CD4-positive, alpha-beta memory T cell (primary cell): ENCODE data around the gene PLGRKT. TPM values are rescaled to one million over a fixed set of nuclear protein-coding genes. Genes with fewer than 3 reads are reported as not detected.
"Not testable (repeated sequence)": the region's sequence is repeated elsewhere in the genome, so short reads cannot be mapped to it uniquely, and the experiment has no call there.

ENCODE experiments used
- CTCF ChIA-PET: fragments of 350-600 bp; sonication (Branson Sonifier 250); formaldehyde crosslinking; loops from one replicate; lab custom pipeline; 2021; ENCODE audit warnings: inconsistent platforms; ENCODE audit not compliant: partially characterized antibody; lab: Charles Lee
- POLR2A ChIA-PET: fragments of 350-600 bp; sonication (Branson Sonifier 250); formaldehyde crosslinking; loops from one replicate; lab custom pipeline; 2021; ENCODE audit not compliant: partially characterized antibody; lab: Charles Lee
- DNase-seq, 5 donors: peaks; one replicate each; pipeline versions ENCODE4 v3.0.0 to v3.0.0-alpha.2; 2020 to 2022; ENCODE audit warnings: mixed read lengths in 1 of 5
- H3K27ac ChIP-seq: one replicate; pipeline ENCODE4 v1.7.0; 2013; ENCODE audit warnings: low read depth, low read length
- H3K27me3 ChIP-seq: 2 replicates; pipeline ENCODE4 v1.7.0; 2013; ENCODE audit warnings: mild to moderate bottlenecking, low read length, moderate library complexity; ENCODE audit not compliant: insufficient read depth
- H3K36me3 ChIP-seq: 2 replicates; pipeline ENCODE4 v1.7.0; 2013; ENCODE audit warnings: mild to moderate bottlenecking, low read length, moderate library complexity; ENCODE audit not compliant: insufficient read depth
- H3K4me1 ChIP-seq: 2 replicates; pipeline ENCODE4 v1.7.0; 2013; ENCODE audit warnings: mild to moderate bottlenecking, low read length, moderate library complexity; ENCODE audit not compliant: insufficient read depth
- H3K4me3 ChIP-seq, 2 donors: one replicate each; pipeline ENCODE4 v1.7.0; 2013; ENCODE audit warnings: low read length in 2 of 2, mild to moderate bottlenecking in 1 of 2
- H3K9me3 ChIP-seq, 2 donors: one replicate each; pipeline ENCODE4 v1.7.0; 2013; ENCODE audit warnings: low read length in 2 of 2, control low read depth in 1 of 2; ENCODE audit not compliant: control insufficient read depth in 1 of 2
- H3K27ac Mint-ChIP-seq, 7 donors: one replicate each; pipeline ENCODE4 v1.8.0; 2020 to 2021; ENCODE audit warnings: mixed read lengths in 7 of 7, mild to moderate bottlenecking in 6 of 7, inconsistent platforms in 3 of 7, moderate library complexity in 3 of 7
- H3K27me3 Mint-ChIP-seq, 2 donors: one replicate each; pipeline ENCODE4 v1.8.0; 2020 to 2021; ENCODE audit warnings: mixed read lengths in 2 of 2
- H3K36me3 Mint-ChIP-seq, 2 donors: one replicate each; pipeline ENCODE4 v1.8.0; 2020 to 2021; ENCODE audit warnings: mixed read lengths in 2 of 2, inconsistent platforms in 1 of 2, mild to moderate bottlenecking in 1 of 2
- H3K4me1 Mint-ChIP-seq, 4 donors: one replicate each; pipeline ENCODE4 v1.8.0; 2020 to 2021; ENCODE audit warnings: mixed read lengths in 4 of 4, mild to moderate bottlenecking in 1 of 4
- H3K4me3 Mint-ChIP-seq, 8 donors: one replicate each; pipeline ENCODE4 v1.8.0; 2020 to 2021; ENCODE audit warnings: mixed read lengths in 8 of 8, mild to moderate bottlenecking in 7 of 8, moderate library complexity in 6 of 8, inconsistent platforms in 3 of 8
- H3K9me3 Mint-ChIP-seq, 8 donors: one replicate each; pipeline ENCODE4 v1.8.0; 2020 to 2021; ENCODE audit warnings: mixed read lengths in 8 of 8, mild to moderate bottlenecking in 5 of 8, inconsistent platforms in 3 of 8, moderate library complexity in 1 of 8
- intact Hi-C: fragments of 100-400 bp; cut with micrococcal nuclease; formaldehyde crosslinking; loops from one replicate; pipeline ENCODE4 v1.15.1; 2023
- polyA plus RNA-seq, 2 donors: library from polyadenylated mRNA; unstranded; fragments of 300-500 nt; fragmentation: Illumina TruSeq; gene quantifications; one replicate each; pipeline ENCODE4 v1.2.3, GENCODE V29; 2021
- total RNA-seq, 2 experiments: library from RNA; stranded (reverse); gene quantifications; one replicate each; pipeline ENCODE4 v1.2.3, GENCODE V29; 2021

PLGRKT gene
- total and polyA plus RNA-seq, 4 experiments from 2014 or later, result 20.0 to 101 (median 33.0) TPM

DNA sequence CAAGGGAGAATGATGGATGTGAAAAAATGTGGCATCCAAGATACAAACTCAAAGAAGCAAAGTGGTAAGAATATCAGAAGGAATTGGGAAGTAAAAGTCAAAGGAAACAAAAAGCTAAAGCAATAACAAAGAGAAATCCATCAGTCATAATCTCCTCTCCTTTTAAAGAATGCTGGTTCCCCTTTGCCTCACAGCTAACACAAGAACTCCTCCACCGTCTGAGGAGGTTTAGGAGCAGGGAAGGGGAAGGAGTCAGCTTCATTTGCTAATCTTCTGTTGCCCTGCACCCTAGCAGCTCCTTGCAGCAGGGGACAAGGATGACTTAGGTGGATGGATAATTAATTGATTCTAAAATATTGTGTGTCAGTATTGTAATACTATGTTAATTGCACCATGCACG, 29.0 kb upstream of the PLGRKT start:
- no peaks in the 10 kb centered on the region for H3K27me3 Mint-ChIP-seq
- no peaks in the 10 kb centered on the region for H3K9me3 ChIP-seq
- no peak for DNase-seq
- ChIA-PET CTCF (interaction anchor here (1.7 to 5.5 kb wide), 3 partner anchors 17 to 123 kb away, joined by 4 to 20 read pairs (median 5); partner anchors contain the start of gene CD274), POLR2A (interaction anchor here (1.1 kb wide), 1 partner anchor 17 kb away, joined by 5 read pairs; the partner anchor contains the start of gene CD274)
- H3K36me3 ChIP-seq, result peaks cover 29% of the 10 kb centered on the region
- no peak overlapping the region for H3K4me3 ChIP-seq
- H3K4me1 Mint-ChIP-seq, result peaks cover 0 to 2% (median 0%) of the 10 kb centered on the region in 4 donors
- H3K27ac ChIP-seq, result no peak overlapping the region
- no peak overlapping the region for H3K4me3 Mint-ChIP-seq
- peaks cover 57 to 66% of the 10 kb centered on the region in 2 donors for H3K36me3 Mint-ChIP-seq
- intact Hi-C loops, result no loop called here
- no peaks in the 10 kb centered on the region for H3K9me3 Mint-ChIP-seq
- H3K27ac Mint-ChIP-seq, result peak overlapping the region in 3 of 7 donors; percentile 3 to 32 (median 21)
- H3K27me3 ChIP-seq, result no peaks in the 10 kb centered on the region
- no peaks in the 10 kb centered on the region for H3K4me1 ChIP-seq

DNA sequence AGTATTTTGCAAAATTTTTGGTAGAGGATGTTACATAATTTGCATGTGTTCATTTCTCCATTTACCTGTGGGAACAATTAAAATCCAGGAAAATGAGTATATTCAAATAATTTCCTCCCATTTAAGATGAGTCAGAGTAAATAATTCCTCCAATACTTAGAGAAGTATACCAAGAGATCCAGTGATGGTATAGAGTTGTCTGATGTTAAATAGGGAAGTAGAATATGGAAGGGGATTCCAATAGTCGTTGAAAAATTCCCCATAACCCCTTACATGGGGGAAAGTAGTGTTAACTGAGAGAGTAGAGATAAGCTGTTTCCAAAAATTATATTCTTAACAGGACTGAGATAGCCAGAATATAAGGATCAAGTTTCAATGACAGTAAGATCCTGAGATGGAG, 28.3 kb upstream of the PLGRKT start:
- Histone ChIP-seq H3K4me3 (no peak overlapping the region), H3K27me3 (no peaks in the 10 kb centered on the region), H3K9me3 (no peaks in the 10 kb centered on the region), H3K4me1 (no peaks in the 10 kb centered on the region), H3K27ac (no peak overlapping the region), H3K36me3 (peaks cover 29% of the 10 kb centered on the region)
- Mint-ChIP-seq H3K4me3 (no peak overlapping the region), H3K9me3 (no peaks in the 10 kb centered on the region), H3K27me3 (no peaks in the 10 kb centered on the region), H3K36me3 (peaks cover 57 to 66% of the 10 kb centered on the region in 2 donors), H3K4me1 (peaks cover 0 to 2% (median 0%) of the 10 kb centered on the region in 4 donors), H3K27ac (peak overlapping the region in 3 of 7 donors; percentile 0 to 74 (median 16))
- no peak for DNase-seq
- CTCF ChIA-PET, result interaction anchor here (1.7 to 5.5 kb wide), 3 partner anchors 16 to 123 kb away, joined by 4 to 20 read pairs (median 5); partner anchors contain the start of gene CD274
- intact Hi-C loops, result no loop called here
- POLR2A ChIA-PET, result interaction anchor here (1.1 kb wide), 1 partner anchor 16 kb away, joined by 5 read pairs; the partner anchor contains the start of gene CD274

DNA sequence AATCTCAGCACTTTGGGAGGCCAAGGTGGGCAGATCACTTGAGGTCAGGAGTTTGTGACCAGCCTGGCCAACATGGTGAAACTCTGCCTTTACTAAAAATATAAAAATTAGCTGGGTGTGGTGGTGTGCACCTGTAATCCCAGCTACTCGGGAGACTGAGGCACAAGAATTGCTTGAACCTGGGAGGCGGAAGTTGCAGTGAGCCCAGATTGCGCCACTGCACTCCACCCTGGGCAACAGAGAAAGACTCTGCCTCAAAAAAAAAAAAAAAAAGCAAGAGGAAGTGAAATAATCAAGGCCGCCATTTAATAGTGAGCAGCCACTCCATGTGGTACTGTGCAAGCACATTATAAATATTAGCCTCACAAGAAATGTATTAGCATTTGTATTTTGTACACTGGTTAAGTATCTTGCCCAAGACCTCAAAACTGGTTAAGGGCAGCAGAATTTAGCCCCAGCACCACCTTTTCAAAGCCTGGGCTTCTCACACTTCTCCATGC, 27.2 kb upstream of the PLGRKT start:
- H3K27me3 Mint-ChIP-seq, intact Hi-C loops, H3K9me3 ChIP-seq, H3K27ac ChIP-seq, H3K4me3 Mint-ChIP-seq, H3K9me3 Mint-ChIP-seq, H3K27ac Mint-ChIP-seq, H3K4me3 ChIP-seq, H3K4me1 Mint-ChIP-seq, H3K27me3 ChIP-seq, H3K4me1 ChIP-seq, DNase-seq: not testable (repeated sequence)
- peaks cover 59 to 66% of the 10 kb centered on the region in 2 donors for H3K36me3 Mint-ChIP-seq
- ChIA-PET CTCF (interaction anchor here (1.8 to 5.5 kb wide), 3 partner anchors 15 to 122 kb away, joined by 4 to 20 read pairs (median 10); partner anchors contain the start of gene CD274), POLR2A (interaction anchor here (0.7 to 1.2 kb wide), 3 partner anchors 14 to 163 kb away, joined by 3 to 4 read pairs (median 3); partner anchors contain the start of gene CD274)
- peaks cover 29% of the 10 kb centered on the region for H3K36me3 ChIP-seq

DNA sequence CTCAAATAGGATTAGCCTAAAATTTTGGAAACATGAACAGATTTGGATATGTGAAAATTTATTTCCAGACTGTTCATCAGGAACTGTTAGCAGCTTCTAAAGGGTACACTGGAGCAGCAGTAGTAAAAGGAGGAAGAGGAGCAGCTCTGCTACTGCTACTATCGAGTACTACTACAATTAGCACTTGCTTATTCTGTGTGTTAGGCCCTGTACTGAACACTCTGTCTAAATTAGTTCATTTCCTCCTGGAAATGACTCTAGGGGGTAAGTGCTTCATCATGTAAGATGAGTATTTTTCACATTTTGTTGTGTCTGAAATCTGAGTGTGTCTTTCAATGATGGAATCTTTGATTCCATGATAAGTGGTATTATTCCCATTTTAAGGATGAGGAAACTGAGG, 22.4 kb upstream of the PLGRKT start:
- Histone ChIP-seq H3K4me3 (no peak overlapping the region), H3K27ac (no peak overlapping the region), H3K36me3 (peaks cover 20% of the 10 kb centered on the region), H3K27me3 (no peaks in the 10 kb centered on the region), H3K4me1 (peaks cover 12% of the 10 kb centered on the region), H3K9me3 (no peaks in the 10 kb centered on the region)
- intact Hi-C loops, result no loop called here
- ChIA-PET POLR2A (interaction anchor here (1.2 to 1.8 kb wide), 2 partner anchors 10 to 51 kb away, joined by 3 to 7 read pairs; partner anchors contain the start of gene CD274), CTCF (interaction anchor here (1.1 to 1.9 kb wide), 3 partner anchors 10 to 140 kb away, joined by 3 to 14 read pairs (median 6); partner anchors contain the start of gene CD274)
- H3K4me3 Mint-ChIP-seq, result peak overlapping the region in 1 of 8 donors; percentile 1
- peak overlapping the region in 5 of 7 donors; percentile 39 to 77 (median 72) for H3K27ac Mint-ChIP-seq
- H3K4me1 Mint-ChIP-seq, result peaks cover 22 to 29% (median 27%) of the 10 kb centered on the region in 4 donors
- peaks cover 0 to 2% (median 0%) of the 10 kb centered on the region in 8 donors for H3K9me3 Mint-ChIP-seq
- no peaks in the 10 kb centered on the region for H3K27me3 Mint-ChIP-seq
- no peak for DNase-seq
- peaks cover 51 to 64% of the 10 kb centered on the region in 2 donors for H3K36me3 Mint-ChIP-seq

- CTCF ChIA-PET, result interaction anchor here (1.1 to 1.9 kb wide), 4 partner anchors 9 to 273 kb away, joined by 3 to 14 read pairs (median 4); partner anchors contain the start of gene CD274
- H3K36me3 ChIP-seq, result peaks cover 18% of the 10 kb centered on the region
- no peak for DNase-seq
- no peaks in the 10 kb centered on the region for H3K9me3 ChIP-seq
- no peak overlapping the region for H3K27ac ChIP-seq
- Mint-ChIP-seq H3K27ac (peak overlapping the region in 5 of 7 donors; percentile 2 to 82 (median 72)), H3K9me3 (peaks cover 0 to 2% (median 0%) of the 10 kb centered on the region in 8 donors), H3K4me1 (peaks cover 28 to 37% (median 32%) of the 10 kb centered on the region in 4 donors), H3K4me3 (peak overlapping the region in 2 of 8 donors; percentile 35 to 48), H3K27me3 (no peaks in the 10 kb centered on the region), H3K36me3 (peaks cover 48 to 58% of the 10 kb centered on the region in 2 donors)
- H3K27me3 ChIP-seq, result no peaks in the 10 kb centered on the region
- no peak overlapping the region for H3K4me3 ChIP-seq
- H3K4me1 ChIP-seq, result peaks cover 20% of the 10 kb centered on the region
- POLR2A ChIA-PET, result interaction anchor here (0.9 to 1.8 kb wide), 3 partner anchors 9 to 72 kb away, joined by 3 to 7 read pairs (median 3); partner anchors contain the start of gene CD274
- intact Hi-C loops, result no loop called here
These were observed 21.6 kb upstream of the PLGRKT start for GRCh38 chr9:5459289-5459829.

GRCh38 chr9:5455181-5455580, 17.5 kb upstream of the PLGRKT start:
- peaks cover 29 to 39% of the 10 kb centered on the region in 2 donors for H3K36me3 Mint-ChIP-seq
- peak overlapping the region in 6 of 8 donors; percentile 33 to 68 (median 53) for H3K4me3 Mint-ChIP-seq
- DNase-seq, result no peak
- no peaks in the 10 kb centered on the region for H3K27me3 ChIP-seq
- H3K4me1 ChIP-seq, result peaks cover 52% of the 10 kb centered on the region
- ChIA-PET POLR2A (interaction anchor here (1.0 kb wide), 1 partner anchor 140 kb away, joined by 3 read pairs; no protein-coding TSS in a partner anchor), CTCF (interaction anchor here (1.2 to 1.5 kb wide), 3 partner anchors 103 to 135 kb away, joined by 3 to 4 read pairs (median 4); no protein-coding TSS in a partner anchor)
- peak overlapping the region in 6 of 7 donors; percentile 5 to 76 (median 68) for H3K27ac Mint-ChIP-seq
- H3K9me3 ChIP-seq, result no peaks in the 10 kb centered on the region
- H3K9me3 Mint-ChIP-seq, result peaks cover 0 to 2% (median 0%) of the 10 kb centered on the region in 8 donors
- H3K4me1 Mint-ChIP-seq, result peaks cover 42 to 72% (median 56%) of the 10 kb centered on the region in 4 donors
- no peaks in the 10 kb centered on the region for H3K36me3 ChIP-seq
- intact Hi-C loops, result no loop called here
- H3K27me3 Mint-ChIP-seq, result no peaks in the 10 kb centered on the region
- H3K4me3 ChIP-seq, result no peak overlapping the region
- no peak overlapping the region for H3K27ac ChIP-seq
